ENCODE data around the gene COX7B2. TPM values are rescaled to one million over a fixed set of nuclear protein-coding genes. Genes with fewer than 3 reads are reported as not detected.

Gene COX7B2
- total and polyA plus RNA-seq, 10 of the 15 experiments (the other 5 are each of a cell fraction or from before 2014, with no cell fraction given) = not detected

GRCh38 chr4:46956451-46956850, 47.4 kb upstream of the COX7B2 start:
- RAD21 ChIA-PET (ENCODE audit: unreplicated experiment) = interaction anchor here (0.8 to 2.6 kb wide), 7 partner anchors 15 to 77 kb away, joined by 3 to 8 read pairs (median 4); no protein-coding TSS in a partner anchor
- BruUV-seq (replicated peaks) = no TSS peak

More at GRCh38 chr4:46956451-46956850, 47.4 kb upstream of the COX7B2 start:
- H3K4me1 ChIP-seq (ENCODE audit: control insufficient read depth, insufficient read depth, low read length) = no peaks in the 10 kb centered on the region
- WGBS (ENCODE audit: insufficient coverage, insufficient replicate concordance, low lambda C conversion rate, missing lambda C conversion rate) = 69% methylated on average over 4 of the region's 4 CpGs
- no peak overlapping the region for H3K27ac ChIP-seq (ENCODE audit: control insufficient read depth, insufficient read depth)
- ChIA-PET POLR2A (interaction anchor here (0.5 to 1.0 kb wide), 2 partner anchors 23 to 289 kb away, joined by 3 to 4 read pairs; no protein-coding TSS in a partner anchor), SMC1A (ENCODE audit: uncharacterized antibody, unreplicated experiment) (interaction anchor here (1.0 to 3.0 kb wide), 7 partner anchors 15 to 42 kb away, joined by 4 to 9 read pairs (median 4); no protein-coding TSS in a partner anchor), CTCF (interaction anchor here (1.1 to 2.8 kb wide), 3 partner anchors 11 to 23 kb away, joined by 3 to 9 read pairs (median 3); no protein-coding TSS in a partner anchor)
- no peaks in the 10 kb centered on the region for H3K9me3 ChIP-seq (replicated peaks; ENCODE audit: control insufficient read depth, insufficient read depth, low read length)
- intact Hi-C loops (cut with micrococcal nuclease; ENCODE audit: unreplicated experiment) (no loop called here), in situ Hi-C loops (cut with MboI) (no loop called here)
- H2AFZ ChIP-seq (ENCODE audit: control insufficient read depth, low read depth, low read length) = no peak overlapping the region
- no peaks in the 10 kb centered on the region for H3K36me3 ChIP-seq (ENCODE audit: control insufficient read depth in 2 of 2, insufficient read depth in 2 of 2, low read length in 1 of 2)
- H3K4me3 ChIP-seq = no peak overlapping the region
- no peak overlapping the region for H3K4me2 ChIP-seq (ENCODE audit: control insufficient read depth, insufficient read depth)
- FAIRE-seq (no peak), ATAC-seq (no peak), DNase-seq (ENCODE audit: low read depth, low spot score) (no peak)
- no peaks in the 10 kb centered on the region for H3K79me2 ChIP-seq (ENCODE audit: control insufficient read depth, insufficient read depth, low read length)
- H3K9ac ChIP-seq (ENCODE audit: control insufficient read depth, insufficient read depth, low read length) = no peak overlapping the region
- TF ChIP-seq ZZZ3 (IDR thresholded peaks at IDR 0.05; ENCODE audit: control insufficient read depth, insufficient read length, low read depth) (no peak), RFX5 (IDR thresholded peaks at IDR 0.05; ENCODE audit: low read depth, low read length) (no peak), NR2C2 (IDR thresholded peaks at IDR 0.05; ENCODE audit: borderline replicate concordance, control insufficient read depth, insufficient read length, low read depth) (no peak), NFYA (IDR thresholded peaks at IDR 0.05; ENCODE audit: borderline replicate concordance, low read depth, low read length) (no peak), MXI1 (IDR thresholded peaks at IDR 0.05; ENCODE audit: low read depth, low read length) (no peak), TARDBP (IDR thresholded peaks at IDR 0.05; ENCODE audit: borderline replicate concordance) (no peak), RELA (IDR thresholded peaks at IDR 0.05; ENCODE audit: borderline replicate concordance, partially characterized antibody) (no peak), TCF7 (IDR thresholded peaks at IDR 0.05; ENCODE audit: borderline replicate concordance) (no peak), DPF2 (IDR thresholded peaks at IDR 0.05) (no peak), GATAD2B (conservative IDR thresholded peaks at IDR 0.05; ENCODE audit: low read depth) (no peak), TBL1XR1 (IDR thresholded peaks at IDR 0.05; ENCODE audit: low read depth, low read length) (no peak), SUZ12 (IDR thresholded peaks at IDR 0.05; ENCODE audit: unreplicated experiment) (no peak), EED (IDR thresholded peaks at IDR 0.05; ENCODE audit: low read depth) (no peak), RBBP5 (conservative IDR thresholded peaks at IDR 0.05) (no peak), IKZF1 (conservative IDR thresholded peaks at IDR 0.05) (no peak), SMARCA5 (IDR thresholded peaks at IDR 0.05) (no peak), POU2F2 (IDR thresholded peaks at IDR 0.05; ENCODE audit: borderline replicate concordance, low read depth, low read length) (no peak), JUNB (IDR thresholded peaks at IDR 0.05) (no peak), HDAC2 (IDR thresholded peaks at IDR 0.05) (no peak)
- TF ChIP-seq, protein P1, sequence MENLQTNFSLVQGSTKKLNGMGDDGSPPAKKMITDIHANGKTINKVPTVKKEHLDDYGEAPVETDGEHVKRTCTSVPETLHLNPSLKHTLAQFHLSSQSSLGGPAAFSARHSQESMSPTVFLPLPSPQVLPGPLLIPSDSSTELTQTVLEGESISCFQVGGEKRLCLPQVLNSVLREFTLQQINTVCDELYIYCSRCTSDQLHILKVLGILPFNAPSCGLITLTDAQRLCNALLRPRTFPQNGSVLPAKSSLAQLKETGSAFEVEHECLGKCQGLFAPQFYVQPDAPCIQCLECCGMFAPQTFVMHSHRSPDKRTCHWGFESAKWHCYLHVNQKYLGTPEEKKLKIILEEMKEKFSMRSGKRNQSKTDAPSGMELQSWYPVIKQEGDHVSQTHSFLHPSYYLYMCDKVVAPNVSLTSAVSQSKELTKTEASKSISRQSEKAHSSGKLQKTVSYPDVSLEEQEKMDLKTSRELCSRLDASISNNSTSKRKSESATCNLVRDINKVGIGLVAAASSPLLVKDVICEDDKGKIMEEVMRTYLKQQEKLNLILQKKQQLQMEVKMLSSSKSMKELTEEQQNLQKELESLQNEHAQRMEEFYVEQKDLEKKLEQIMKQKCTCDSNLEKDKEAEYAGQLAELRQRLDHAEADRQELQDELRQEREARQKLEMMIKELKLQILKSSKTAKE (IDR thresholded peaks at IDR 0.05; ENCODE audit: low read depth, poor library complexity, severe bottlenecking) = no peak
- H3K27me3 ChIP-seq (replicated peaks in 1 of 2; ENCODE audit: control insufficient read depth in 2 of 2, insufficient read depth in 2 of 2, low read length in 1 of 2) = no peaks in the 10 kb centered on the region
- no peaks in the 10 kb centered on the region for H4K20me1 ChIP-seq (ENCODE audit: control insufficient read depth, insufficient read depth)
